K562 (cell line): ENCODE measurements around the gene TRABD. TPM values are rescaled to one million over a fixed set of nuclear protein-coding genes. Genes with fewer than 3 reads are reported as not detected.

ENCODE experiments used
- ATF2 ChIP-seq: sonication (generic); formaldehyde crosslinking; IDR thresholded peaks from 2 replicates; pipeline ENCODE4 v1.8.1; 2022; ENCODE audit warnings: missing genetic modification reagents
- BCLAF1 ChIP-seq, 2 experiments: fragments of 450-650 bp in 1 of 2; IDR thresholded peaks; 2 replicates each; pipeline ENCODE4 v1.6.1; 2011 to 2017; ENCODE audit warnings: low read depth in 2 of 2, antibody characterized with exemption in 1 of 2, borderline replicate concordance in 1 of 2, low read length in 1 of 2, mild to moderate bottlenecking in 1 of 2, mixed read lengths in 1 of 2; ENCODE audit not compliant: control insufficient read depth in 1 of 2
- BRD4 ChIP-seq: fragments of 200-600 bp; sonication (generic); IDR thresholded peaks from 2 replicates; pipeline ENCODE4 v1.6.1; 2017; ENCODE audit warnings: inconsistent platforms
- CSDE1 ChIP-seq, 2 experiments: fragments of 450-650 bp; IDR thresholded peaks; 2 replicates each; pipeline ENCODE4 v1.6.1; 2016; ENCODE audit warnings: mild to moderate bottlenecking in 1 of 2
- DPF2 ChIP-seq: fragments of 450-650 bp; IDR thresholded peaks from 2 replicates; pipeline ENCODE4 v1.6.1; 2016
- HDAC3 ChIP-seq: fragments of 450-650 bp; IDR thresholded peaks from 2 replicates; pipeline ENCODE4 v1.6.1; 2018; ENCODE audit warnings: borderline replicate concordance, mild to moderate bottlenecking, moderate library complexity; ENCODE audit not compliant: partially characterized antibody
- HDGF ChIP-seq: fragments of 450-650 bp; IDR thresholded peaks from 2 replicates; pipeline ENCODE4 v1.6.1; 2016
- MCM7 ChIP-seq, 2 experiments: fragments of 450-650 bp; IDR thresholded peaks; 2 replicates each; pipeline ENCODE4 v1.6.1; 2016 to 2018
- MECOM ChIP-seq: fragments of 250-450 bp; sonication (Bioruptor Pico); IDR thresholded peaks from 2 replicates; pipeline ENCODE4 v1.8.0; 2022; ENCODE audit warnings: inconsistent platforms
- OTX1 ChIP-seq: fragments of 450-650 bp; formaldehyde crosslinking; IDR thresholded peaks from 2 replicates; pipeline ENCODE4 v1.4.0; 2022; ENCODE audit warnings: mild to moderate bottlenecking
- PHF20 ChIP-seq: fragments of 450-650 bp; IDR thresholded peaks from 2 replicates; pipeline ENCODE4 v1.6.1; 2018; ENCODE audit not compliant: partially characterized antibody
- POLR2G ChIP-seq: fragments of 200-400 bp; formaldehyde crosslinking; IDR thresholded peaks from 2 replicates; pipeline ENCODE4 v1.6.1; 2017; ENCODE audit warnings: low read depth, mild to moderate bottlenecking, antibody characterized with exemption, low read length, moderate library complexity
- RBFOX2 ChIP-seq: fragments of 200-400 bp; formaldehyde crosslinking; IDR thresholded peaks from 2 replicates; pipeline ENCODE4 v1.6.1; 2017; ENCODE audit warnings: low read depth, mild to moderate bottlenecking, low read length, moderate library complexity
- SRSF7 ChIP-seq: fragments of 200-400 bp; formaldehyde crosslinking; optimal IDR thresholded peaks from 2 replicates; pipeline ENCODE3; 2017; ENCODE audit warnings: mild to moderate bottlenecking, low read depth, low read length
- STAT6 ChIP-seq: sonication (generic); formaldehyde crosslinking; IDR thresholded peaks from 2 replicates; pipeline ENCODE4 v1.8.1; 2023; ENCODE audit warnings: mild to moderate bottlenecking, missing genetic modification reagents
- SUPT5H ChIP-seq: fragments of 450-650 bp; IDR thresholded peaks from 2 replicates; pipeline ENCODE4 v1.6.1; 2016
- TBL1XR1 ChIP-seq, 2 experiments: IDR thresholded peaks; 2 replicates each; pipeline ENCODE4 v1.6.1; 2012; ENCODE audit warnings: improper control_type of control experiment in 2 of 2, low read length in 2 of 2, mild to moderate bottlenecking in 1 of 2
- THAP12 ChIP-seq: fragments of 250-450 bp; sonication (Bioruptor Pico); IDR thresholded peaks from 2 replicates; pipeline ENCODE4 v1.9.0; 2021; ENCODE audit warnings: mild to moderate bottlenecking, inconsistent platforms
- XRCC4 ChIP-seq: IDR thresholded peaks from one replicate; pipeline ENCODE4 v1.6.1; 2011; ENCODE audit not compliant: insufficient read depth, insufficient read length; ENCODE audit errors: extremely low read depth
- ZKSCAN1 ChIP-seq: fragments of 150-350 bp; IDR thresholded peaks from 2 replicates; pipeline ENCODE4 v1.6.1; 2016; ENCODE audit warnings: low read depth, low read length
- ZNF384 ChIP-seq: IDR thresholded peaks from 2 replicates; pipeline ENCODE4 v1.6.1; 2012; ENCODE audit warnings: low read depth, low read length, improper control_type of control experiment
- ZNF436 ChIP-seq: fragments of 250-450, 450-650 bp; sonication (Bioruptor Pico); formaldehyde crosslinking; IDR thresholded peaks from 2 replicates; pipeline ENCODE4 v1.7.0; 2020; ENCODE audit warnings: mild to moderate bottlenecking
- ZNF561 ChIP-seq: fragments of 450-650 bp; formaldehyde crosslinking; conservative IDR thresholded peaks from 2 replicates; pipeline ENCODE4 v1.4.0; 2020; ENCODE audit warnings: mild to moderate bottlenecking, moderate library complexity
- polyA plus RNA-seq, 8 experiments: library from polyadenylated mRNA; depleted of rRNA in 4 of 8; stranded (reverse) in 5 of 8; unstranded in 3 of 8; fragments of >200 nt; fragmentation: Nextera tagmentation in 2 of 8; fragmentation: Illumina TruSeq in 1 of 8; extraction: Ambion mirVana in 2 of 8; extraction: Trizol in 1 of 8; gene quantifications; 2 replicates each; pipeline versions ENCODE4 v1.2.1 to v1.2.3, GENCODE V29; 2011 to 2014; ENCODE audit warnings: inconsistent platforms in 1 of 8, missing spikeins in 1 of 8
- total RNA-seq, 7 experiments: library from RNA; depleted of rRNA in 6 of 7; stranded (reverse); fragments of >200 nt in 6 of 7; fragmentation: Illumina TruSeq in 2 of 7; extraction: Trizol in 2 of 7; gene quantifications; 2 replicates each; pipeline versions ENCODE4 v1.2.1 to v1.2.3, GENCODE V29; 2011 to 2021; ENCODE audit warnings: low replicate concordance in 1 of 7

The TRABD gene
- total and polyA plus RNA-seq, 9 of the 15 experiments (the other 6 are each of a cell fraction or from before 2014, with no cell fraction given) = 0.08 to 62.9 (median 14.0) TPM

- TF ChIP-seq BCLAF1 (IDR thresholded peaks at IDR 0.05; ENCODE audit: borderline replicate concordance in 1 of 2, control insufficient read depth in 1 of 2, low read depth in 2 of 2, low read length in 1 of 2) (no peak), ZNF436 (CRISPR knock-in tag) (no peak), XRCC4 (no peak), BRD4 (no peak), ATF2 (CRISPR knock-in tag) (no peak), RBFOX2 (no peak), MCM7 (IDR thresholded peaks at IDR 0.05) (no peak), SUPT5H (no peak), MECOM (no peak), HDGF (no peak), PHF20 (no peak), DPF2 (no peak), ZNF384 (no peak), CSDE1 (IDR thresholded peaks at IDR 0.05) (no peak), TBL1XR1 (IDR thresholded peaks at IDR 0.05; ENCODE audit: low read length in 2 of 2) (no peak), ZKSCAN1 (no peak), ZNF561 (CRISPR knock-in tag) (no peak), OTX1 (CRISPR knock-in tag) (no peak), HDAC3 (no peak), SRSF7 (no peak), STAT6 (CRISPR knock-in tag) (no peak), POLR2G (0 out of 2 replicates have a peak, but pooled peaks have one; percentile 7), THAP12 (CRISPR knock-in tag) (no peak)
Observed at GRCh38 chr22:50206599-50206998, 20.9 kb downstream of the TRABD start (continued).
